ENCODE results near the gene INAFM2.

The INAFM2 gene

GRCh38 chr15:40369971-40370370 is 46.5 kb downstream of the INAFM2 start:
- POLR2A ChIA-PET, result no interaction called here
- no peak overlapping the region for H3K4me3 ChIP-seq (ENCODE audit: low read depth, low read length)
- CTCF ChIA-PET, result interaction anchor here (1.0 to 11.0 kb wide), 12 partner anchors 8 to 56 kb away, joined by 3 to 138 read pairs (median 11); partner anchors contain the start of genes CCDC9B, DISP2, IVD and KNSTRN
- no peak for TF ChIP-seq CTCF (IDR thresholded peaks at IDR 0.05; ENCODE audit: insufficient read depth, low read length, missing control alignments)
- DNase-seq (ENCODE audit: low read depth, low spot score), result no peak

GRCh38 chr15:40372981-40373380 is 49.5 kb downstream of the INAFM2 start:
- POLR2A ChIA-PET, result no interaction called here
- TF ChIP-seq CTCF (IDR thresholded peaks at IDR 0.05; ENCODE audit: insufficient read depth, low read length, missing control alignments), result no peak
- DNase-seq (ENCODE audit: low read depth, low spot score), result no peak
- CTCF ChIA-PET, result interaction anchor here (9.5 to 11.0 kb wide), 2 partner anchors 18 to 32 kb away, joined by 89 to 138 read pairs; partner anchors contain the start of genes CCDC9B and DISP2
- no peak overlapping the region for H3K4me3 ChIP-seq (ENCODE audit: low read depth, low read length)
